Esophagus muscularis mucosa (tissue), 2 donors: ENCODE data around the gene PKD2L1.

Experiments
- EP300 ChIP-seq: sonication (generic); formaldehyde crosslinking; IDR thresholded peaks from one replicate; pipeline ENCODE4 v1.6.1; 2017; ENCODE audit warnings: antibody characterized with exemption
- POLR2A ChIP-seq: fragments of 450-650 bp; IDR thresholded peaks from one replicate; pipeline ENCODE4 v1.6.1; 2017; ENCODE audit warnings: antibody characterized with exemption, moderate library complexity, mild to moderate bottlenecking, low read depth

- TF ChIP-seq POLR2A (no peak), EP300 (no peak)
Measured at GRCh38 chr10:100372415-100373297, 42.6 kb upstream of the PKD2L1 start.
